Muscle layer of colon (tissue), 2 donors: ENCODE data around the gene SGO1.

Experiments
- H3K27ac ChIP-seq: one replicate; pipeline ENCODE4 v1.7.0; 2013; ENCODE audit warnings: low read depth, mild to moderate bottlenecking, low read length, moderate library complexity
- H3K27me3 ChIP-seq, 2 donors: one replicate each; pipeline ENCODE4 v1.7.0; 2013; ENCODE audit warnings: low read length in 2 of 2, mild to moderate bottlenecking in 2 of 2; ENCODE audit not compliant: insufficient read depth in 2 of 2, control insufficient read depth in 1 of 2
- H3K36me3 ChIP-seq: one replicate; pipeline ENCODE4 v1.7.0; 2013; ENCODE audit warnings: mild to moderate bottlenecking, low read length; ENCODE audit not compliant: insufficient read depth
- H3K4me1 ChIP-seq: one replicate; pipeline ENCODE4 v1.7.0; 2013; ENCODE audit warnings: mild to moderate bottlenecking, low read length; ENCODE audit not compliant: insufficient read depth
- H3K4me3 ChIP-seq, 2 donors: one replicate each; pipeline ENCODE4 v1.7.0; 2013; ENCODE audit warnings: low read length in 2 of 2, low read depth in 1 of 2, mild to moderate bottlenecking in 1 of 2, moderate library complexity in 1 of 2
- H3K9ac ChIP-seq: one replicate; pipeline ENCODE4 v1.7.0; 2013; ENCODE audit warnings: low read length
- H3K9me3 ChIP-seq: one replicate; pipeline ENCODE4 v1.7.0; 2013; ENCODE audit warnings: mild to moderate bottlenecking, low read length
- donor health status: abdominal sarcoma.
- donor health status: Adenocarcinoma of cecum.

The SGO1 gene

DNA sequence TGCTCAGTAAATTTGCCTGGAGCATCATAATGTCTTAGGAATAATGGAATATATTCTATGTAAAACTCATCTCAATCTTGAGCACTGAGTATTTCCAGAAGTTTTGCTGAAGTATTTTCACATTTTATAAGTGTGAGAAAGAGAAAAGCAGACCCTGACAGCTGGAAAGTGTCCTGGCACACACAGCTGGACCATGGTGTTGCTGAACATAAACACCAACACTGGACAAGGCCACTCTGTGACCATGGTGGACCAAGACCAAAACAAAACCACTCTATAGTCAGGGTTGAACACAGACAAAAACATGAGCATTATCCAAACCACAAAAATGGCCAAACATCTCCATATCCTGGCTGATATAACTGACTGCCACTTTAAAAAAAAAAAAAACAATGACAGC lies 15.1 kb upstream of the SGO1 start:
- H3K27ac ChIP-seq, result no peak overlapping the region
- no peaks in the 10 kb centered on the region for H3K27me3 ChIP-seq
- H3K9ac ChIP-seq, result no peak overlapping the region
- no peaks in the 10 kb centered on the region for H3K9me3 ChIP-seq
- no peaks in the 10 kb centered on the region for H3K4me1 ChIP-seq
- no peak overlapping the region for H3K4me3 ChIP-seq
- no peaks in the 10 kb centered on the region for H3K36me3 ChIP-seq

GRCh38 chr3:20197775-20198174 lies 11.8 kb upstream of the SGO1 start:
- Histone ChIP-seq H3K9ac (no peak overlapping the region), H3K4me3 (no peak overlapping the region), H3K4me1 (no peaks in the 10 kb centered on the region), H3K27ac (no peak overlapping the region), H3K9me3 (no peaks in the 10 kb centered on the region), H3K36me3 (no peaks in the 10 kb centered on the region), H3K27me3 (no peaks in the 10 kb centered on the region)

DNA sequence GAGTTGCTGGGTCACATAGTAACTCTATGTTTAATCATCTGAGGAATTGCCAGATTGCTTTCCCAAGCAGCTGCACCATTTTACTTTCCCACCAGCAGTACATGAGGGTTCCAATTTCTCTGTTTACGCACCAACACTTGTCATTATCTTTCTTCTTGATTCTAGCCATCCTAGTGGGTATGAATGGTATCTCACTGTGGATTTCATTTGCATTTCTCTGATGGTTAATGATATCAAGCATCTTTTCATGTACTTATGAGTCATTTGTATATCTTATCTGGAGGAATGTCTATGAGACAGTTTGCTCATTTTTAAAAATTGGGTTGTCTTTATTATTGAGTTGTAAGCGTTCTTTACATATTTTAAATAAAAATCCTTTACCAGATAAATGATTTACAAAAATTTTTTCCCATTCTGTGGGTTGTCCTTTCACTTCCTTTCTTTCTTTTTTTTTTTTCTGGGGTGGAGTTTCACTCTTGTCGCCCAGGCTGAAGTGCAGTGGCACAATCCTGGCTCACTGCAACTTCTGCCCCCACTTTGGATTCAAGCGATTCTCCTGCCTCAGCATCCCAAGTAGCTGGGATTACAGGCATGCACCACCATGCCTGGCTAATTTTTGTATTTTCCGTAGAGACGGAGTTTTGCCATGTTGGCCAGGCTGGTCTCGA lies 8.9 kb upstream of the SGO1 start:
- H3K27ac ChIP-seq, result no peak overlapping the region
- no peak overlapping the region for H3K4me3 ChIP-seq
- H3K4me1 ChIP-seq, result no peaks in the 10 kb centered on the region
- no peaks in the 10 kb centered on the region for H3K27me3 ChIP-seq
- H3K9me3 ChIP-seq, result no peaks in the 10 kb centered on the region
- H3K36me3 ChIP-seq, result no peaks in the 10 kb centered on the region
- no peak overlapping the region for H3K9ac ChIP-seq

DNA sequence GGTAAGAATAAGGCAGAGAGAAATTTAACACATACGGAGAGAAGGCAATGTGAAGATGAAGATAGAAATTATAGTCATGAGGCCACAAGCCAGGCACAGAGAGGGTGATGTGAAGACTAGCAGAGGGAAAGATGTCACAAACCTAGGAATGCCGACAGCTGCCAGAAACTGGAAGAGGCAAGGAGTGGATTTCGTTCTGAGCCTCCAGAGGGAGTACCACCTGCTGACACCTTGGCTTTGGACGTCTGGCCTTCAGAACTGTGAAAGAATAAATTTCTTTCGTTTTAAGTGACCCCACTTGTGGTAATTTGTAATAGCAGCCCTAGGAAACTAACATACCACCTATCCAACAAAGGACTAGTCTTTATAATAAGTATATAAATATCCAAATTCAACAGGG lies 5.0 kb upstream of the SGO1 start:
- H3K4me1 ChIP-seq, result no peaks in the 10 kb centered on the region
- H3K27me3 ChIP-seq, result no peaks in the 10 kb centered on the region
- H3K4me3 ChIP-seq, result no peak overlapping the region
- H3K9ac ChIP-seq, result no peak overlapping the region
- no peak overlapping the region for H3K27ac ChIP-seq
- H3K36me3 ChIP-seq, result no peaks in the 10 kb centered on the region
- H3K9me3 ChIP-seq, result no peaks in the 10 kb centered on the region

- peak overlapping the region; percentile 90 for H3K9ac ChIP-seq
- H3K9me3 ChIP-seq, result no peaks in the 10 kb centered on the region
- peak overlapping the region; percentile 85 for H3K27ac ChIP-seq
- H3K4me3 ChIP-seq, result peak overlapping the region; percentile 45 to 89
- no peaks in the 10 kb centered on the region for H3K27me3 ChIP-seq
- H3K36me3 ChIP-seq, result no peaks in the 10 kb centered on the region
- H3K4me1 ChIP-seq, result peaks cover 4% of the 10 kb centered on the region
These were observed 596 bp upstream of the SGO1 start for GRCh38 chr3:20186600-20187004.

GRCh38 chr3:20185331-20185678 lies 701 bp downstream of the SGO1 start:
- no peaks in the 10 kb centered on the region for H3K27me3 ChIP-seq
- no peaks in the 10 kb centered on the region for H3K9me3 ChIP-seq
- no peaks in the 10 kb centered on the region for H3K36me3 ChIP-seq
- peaks cover 4% of the 10 kb centered on the region for H3K4me1 ChIP-seq
- no peak overlapping the region for H3K9ac ChIP-seq
- H3K27ac ChIP-seq, result no peak overlapping the region
- peak overlapping the region; percentile 45 to 89 for H3K4me3 ChIP-seq

DNA sequence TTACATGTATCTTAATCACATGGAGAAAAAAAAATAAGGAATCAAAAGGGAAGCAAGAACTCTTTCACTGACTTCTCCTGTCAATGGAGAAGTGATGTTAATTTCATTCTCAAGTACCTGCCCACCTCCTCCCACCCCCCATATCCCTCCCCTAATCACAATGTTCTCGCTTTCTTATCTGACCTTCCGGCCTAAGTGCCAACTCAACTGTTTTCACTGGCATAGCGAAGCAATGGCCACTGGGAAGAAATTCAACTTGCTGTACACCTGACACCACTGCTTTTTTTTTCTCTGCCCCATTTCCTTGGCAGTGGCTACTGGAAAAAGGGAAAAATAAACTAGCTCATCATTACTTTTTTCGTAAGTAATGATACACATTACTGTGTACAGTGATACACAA lies 3.8 kb downstream of the SGO1 start:
- H3K27me3 ChIP-seq, result no peaks in the 10 kb centered on the region
- H3K4me3 ChIP-seq, result no peak overlapping the region
- H3K36me3 ChIP-seq, result no peaks in the 10 kb centered on the region
- peaks cover 4% of the 10 kb centered on the region for H3K4me1 ChIP-seq
- H3K9me3 ChIP-seq, result no peaks in the 10 kb centered on the region
- H3K9ac ChIP-seq, result no peak overlapping the region
- no peak overlapping the region for H3K27ac ChIP-seq

GRCh38 chr3:20181276-20181675 lies 4.7 kb downstream of the SGO1 start:
- Histone ChIP-seq H3K4me3 (no peak overlapping the region), H3K9ac (no peak overlapping the region)

GRCh38 chr3:20173844-20174410 lies 12.1 kb downstream of the SGO1 start:
- Histone ChIP-seq H3K9me3 (no peaks in the 10 kb centered on the region), H3K27me3 (no peaks in the 10 kb centered on the region), H3K27ac (no peak overlapping the region), H3K4me1 (no peaks in the 10 kb centered on the region), H3K36me3 (no peaks in the 10 kb centered on the region), H3K9ac (no peak overlapping the region), H3K4me3 (no peak overlapping the region)

More at GRCh38 chr3:20181276-20181675, 4.7 kb downstream of the SGO1 start:
- no peak overlapping the region for H3K27ac ChIP-seq
- no peaks in the 10 kb centered on the region for H3K9me3 ChIP-seq
- peaks cover 4% of the 10 kb centered on the region for H3K4me1 ChIP-seq
- H3K36me3 ChIP-seq, result no peaks in the 10 kb centered on the region
- no peaks in the 10 kb centered on the region for H3K27me3 ChIP-seq

DNA sequence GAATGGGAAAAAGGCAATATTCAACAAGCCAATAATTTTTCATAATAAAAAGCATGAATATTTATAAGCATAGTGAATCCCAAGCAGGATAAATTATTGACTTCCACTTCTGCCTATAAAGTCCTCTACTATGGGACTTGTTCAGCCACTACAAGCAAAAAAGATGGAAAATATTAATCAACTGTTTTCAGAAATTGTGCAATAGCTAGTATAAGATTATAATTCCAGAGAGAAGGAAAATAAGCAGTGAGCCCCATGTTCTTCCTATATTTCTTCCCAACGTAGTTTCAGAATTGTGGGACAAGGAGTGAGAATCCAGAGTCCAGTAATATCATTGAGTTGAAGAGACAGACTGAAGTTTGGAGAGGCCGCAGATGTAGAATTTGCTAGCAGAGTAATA lies 24.3 kb downstream of the SGO1 start:
- Histone ChIP-seq H3K4me1 (no peaks in the 10 kb centered on the region), H3K36me3 (no peaks in the 10 kb centered on the region), H3K9me3 (no peaks in the 10 kb centered on the region), H3K27me3 (no peaks in the 10 kb centered on the region), H3K27ac (no peak overlapping the region), H3K9ac (no peak overlapping the region), H3K4me3 (no peak overlapping the region)

DNA sequence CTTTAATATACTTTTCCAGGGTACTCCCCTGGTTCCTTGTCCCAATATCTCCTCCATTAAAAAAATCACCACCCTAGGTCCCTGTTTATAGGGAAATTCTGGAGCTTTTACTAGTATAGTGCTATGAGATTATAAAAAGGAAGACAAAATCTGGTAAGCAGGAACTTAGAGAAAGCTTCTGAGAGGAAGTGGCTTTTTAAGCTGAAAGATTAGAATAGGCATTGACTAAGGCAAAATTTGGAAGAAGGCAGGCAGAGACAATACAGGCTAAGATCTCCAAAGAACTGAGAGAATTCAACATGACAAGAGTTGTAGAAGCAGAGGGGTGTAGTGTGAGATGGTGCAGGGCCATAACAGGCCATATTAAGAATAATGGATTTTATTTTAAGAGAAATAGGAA lies 25.8 kb downstream of the SGO1 start:
- no peaks in the 10 kb centered on the region for H3K9me3 ChIP-seq
- H3K27ac ChIP-seq, result no peak overlapping the region
- no peaks in the 10 kb centered on the region for H3K27me3 ChIP-seq
- no peak overlapping the region for H3K9ac ChIP-seq
- H3K36me3 ChIP-seq, result no peaks in the 10 kb centered on the region
- no peak overlapping the region for H3K4me3 ChIP-seq
- H3K4me1 ChIP-seq, result no peaks in the 10 kb centered on the region

- H3K36me3 ChIP-seq, result peaks cover 11% of the 10 kb centered on the region
These were observed 31.1 kb downstream of the SGO1 start for GRCh38 chr3:20154928-20155327.

More at GRCh38 chr3:20154928-20155327, 31.1 kb downstream of the SGO1 start:
- no peak overlapping the region for H3K4me3 ChIP-seq
- H3K9me3 ChIP-seq, result no peaks in the 10 kb centered on the region
- no peak overlapping the region for H3K9ac ChIP-seq
- no peak overlapping the region for H3K27ac ChIP-seq
- H3K27me3 ChIP-seq, result no peaks in the 10 kb centered on the region
- no peaks in the 10 kb centered on the region for H3K4me1 ChIP-seq
